ENCODE results near the gene MOB1A. TPM values are rescaled to one million over a fixed set of nuclear protein-coding genes. Genes with fewer than 3 reads are reported as not detected.

The MOB1A gene
- total RNA-seq, result 69.9 and 76.5 TPM in 2 replicates

DNA sequence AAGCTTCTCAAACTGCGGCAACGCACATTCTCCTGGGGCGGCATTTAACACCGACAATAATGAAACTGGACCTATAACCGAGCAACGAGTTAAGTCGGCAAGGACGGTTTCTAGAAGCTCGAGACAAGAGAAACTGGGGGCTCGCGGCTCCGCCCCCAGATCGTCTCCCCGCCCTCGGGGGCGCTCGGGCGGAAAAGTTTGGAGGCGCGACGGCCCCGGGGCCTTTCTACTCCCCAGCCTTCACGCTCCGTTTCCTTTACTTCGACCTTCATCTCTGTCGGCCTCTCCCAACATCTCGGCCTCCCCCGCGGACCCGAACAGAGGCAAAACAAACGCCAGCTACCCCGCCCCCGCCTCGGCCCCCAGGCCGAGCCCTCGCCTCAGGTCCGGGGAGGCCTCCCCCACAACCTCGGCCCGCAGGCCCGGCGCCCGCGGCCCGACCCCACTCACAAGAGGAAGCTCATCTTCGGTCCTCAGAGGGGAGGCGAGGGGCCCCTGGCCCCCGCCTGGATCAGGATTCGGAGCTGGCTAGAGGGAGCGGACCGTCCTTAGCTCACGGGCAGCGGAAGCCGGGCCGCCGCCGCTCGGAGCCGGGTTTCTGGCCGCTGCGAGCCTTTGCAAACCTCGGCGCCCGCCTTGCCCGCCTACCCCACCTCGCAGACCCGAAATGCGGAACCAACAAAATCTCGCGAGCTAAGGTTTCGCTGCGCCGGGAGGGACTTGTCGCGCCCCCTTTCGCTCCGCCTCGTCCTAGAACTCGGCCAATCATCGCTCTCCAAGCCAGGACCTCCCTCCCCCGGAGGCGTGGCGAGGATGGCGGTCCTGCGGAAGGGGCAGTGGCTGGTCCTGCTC is at the start of gene MOB1A:
MOB1A (minus strand) TSS at position 669 of the 852 bp plus-strand sequence; CDS start at position 464, 205 bp downstream.

DNA sequence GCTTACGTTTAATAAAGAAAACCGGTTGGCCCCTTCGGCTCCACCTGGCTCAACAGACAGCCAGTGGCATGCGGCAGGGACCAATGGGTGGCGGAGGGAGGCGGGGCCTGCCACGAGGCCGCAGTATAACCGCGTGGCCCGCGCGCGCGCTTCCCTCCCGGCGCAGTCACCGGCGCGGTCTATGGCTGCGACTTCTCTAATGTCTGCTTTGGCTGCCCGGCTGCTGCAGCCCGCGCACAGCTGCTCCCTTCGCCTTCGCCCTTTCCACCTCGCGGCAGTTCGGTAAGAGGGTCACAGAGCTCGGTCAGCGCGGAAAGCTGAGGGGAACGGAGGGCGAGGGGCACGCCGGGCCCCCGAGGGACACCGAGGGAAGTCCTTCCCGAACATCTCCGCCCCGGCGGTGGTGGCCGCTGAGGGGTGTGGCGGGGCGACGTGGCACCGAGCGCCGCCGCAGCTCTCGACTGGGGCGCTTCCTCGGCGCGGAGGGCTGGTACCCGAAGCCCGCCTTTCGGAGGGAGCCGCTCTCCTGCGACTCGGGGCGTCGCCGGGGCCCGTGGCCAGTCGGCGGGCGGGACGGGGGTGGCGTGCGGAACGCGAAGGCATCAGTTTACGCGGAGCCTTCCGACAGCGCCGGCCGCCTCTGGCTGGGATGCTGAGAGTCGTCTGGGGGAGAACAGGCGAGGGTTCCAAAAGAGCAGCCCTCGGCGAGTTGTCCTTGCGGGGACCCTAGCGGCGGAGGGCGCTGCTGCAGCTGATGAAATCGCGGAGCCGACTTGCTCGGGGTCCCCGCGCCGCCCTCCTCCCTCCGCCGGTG is 20.0 kb upstream of the MOB1A start, which contains the start of gene MTHFD2:
MTHFD2 (plus strand) TSS at position 155 of the 814 bp plus-strand sequence; CDS start at position 182, 27 bp downstream.

DNA sequence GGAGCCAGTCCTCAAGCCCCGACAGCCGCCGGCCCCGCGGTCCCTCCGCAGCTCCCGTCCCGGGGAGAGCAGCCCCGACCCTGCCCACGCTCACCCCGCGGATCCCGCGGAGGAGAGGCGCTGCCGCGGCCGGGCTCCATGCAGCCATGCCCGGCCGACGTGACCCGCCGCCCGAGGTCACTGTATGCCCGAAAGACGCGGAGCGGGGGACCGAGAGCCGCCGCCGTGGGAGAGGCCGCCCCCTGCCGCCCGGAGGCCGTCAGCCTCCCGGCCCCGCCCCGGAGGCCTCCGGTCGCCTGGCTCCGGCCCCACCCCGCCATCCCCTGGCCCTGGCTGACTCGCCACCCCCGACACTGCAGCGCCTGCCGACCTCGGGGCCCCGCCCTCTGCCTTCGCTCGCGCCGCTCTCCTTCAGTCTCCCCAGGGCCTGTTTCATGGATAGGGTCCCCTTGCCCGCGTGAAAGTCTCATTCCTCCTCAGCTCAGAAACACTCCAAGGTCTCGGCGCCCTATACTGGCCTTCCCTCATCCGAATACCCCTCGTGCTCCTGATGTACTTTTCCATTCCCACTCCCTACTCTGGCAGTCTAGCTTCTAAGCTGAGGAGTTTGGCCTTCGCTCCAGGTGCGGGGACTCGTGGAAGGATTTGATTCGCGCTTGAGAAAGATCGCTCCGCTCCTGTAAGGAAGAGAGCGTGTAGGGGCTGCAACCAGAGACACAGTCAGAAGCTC is 30.8 kb downstream of the MOB1A start, which contains the start of gene BOLA3:
BOLA3 (minus strand) TSS at position 186 of the 730 bp plus-strand sequence; CDS start at position 148, 38 bp downstream.

Other genes with a start within 250 kb of the MOB1A start
- gene TET3, start 194.0 kb downstream of the MOB1A start, total RNA-seq, result 2.6 and 10.4 TPM in 2 replicates
- 17.4 and 19.9 TPM in 2 replicates for gene BOLA3, start 31.0 kb downstream of the MOB1A start, total RNA-seq
- gene MTHFD2, start 19.7 kb upstream of the MOB1A start, total RNA-seq, result 66.2 and 90.8 TPM in 2 replicates
- gene SLC4A5, start 164.5 kb upstream of the MOB1A start, total RNA-seq, result 0.38 TPM in 1 of 2 replicates, not detected in the other
- gene DCTN1, start 201.4 kb upstream of the MOB1A start, total RNA-seq, result 101 and 183 TPM in 2 replicates
- 0.13 and 0.16 TPM in 2 replicates for gene C2orf81, start 242.7 kb upstream of the MOB1A start, total RNA-seq
- 23.2 and 38.9 TPM in 2 replicates for gene WDR54, start 242.9 kb upstream of the MOB1A start, total RNA-seq

Measured in bladder microvascular endothelial cell (primary cell).